Spleen (tissue), 7 donors: ENCODE measurements around the gene CEP72.

Source experiments
- CTCF ChIP-seq, 11 experiments: fragments of 200-600 bp in 7 of 11; fragments of 450-650 bp in 4 of 11; sonication (generic) in 4 of 11; IDR thresholded peaks in 8 of 11; conservative IDR thresholded peaks in 3 of 11; 1 replicate in 7 of 11; 2 replicates in 4 of 11; pipeline versions ENCODE4 v1.4.0 to v1.8.0; 2016 to 2021; ENCODE audit warnings: antibody characterized with exemption in 11 of 11, inconsistent platforms in 4 of 11, mild to moderate bottlenecking in 1 of 11
- POLR2A ChIP-seq, 3 donors: fragments of 450-650 bp; IDR thresholded peaks; one replicate each; pipeline ENCODE4 v1.5.1; 2017; ENCODE audit warnings: antibody characterized with exemption in 3 of 3, mild to moderate bottlenecking in 1 of 3
- POLR2AphosphoS5 ChIP-seq, 3 donors: sonication (generic); formaldehyde crosslinking; IDR thresholded peaks; one replicate each; pipeline ENCODE4 v1.5.1; 2017; ENCODE audit warnings: antibody characterized with exemption in 3 of 3
- donor health status: DM: no; HTN: no; CAD: no; lungs with moderate emphysema.
- donor health status: DM: no; HTN: no; CAD: no.
- donor health status: DM: no; HTN: no; CAD: no.

GRCh38 chr5:575636-576035 is 36.5 kb upstream of the CEP72 start:
- TF ChIP-seq CTCF (IDR thresholded peaks at IDR 0.05 in 8 of 11, conservative IDR thresholded peaks at IDR 0.05 in 3 of 11) = no peak
- no peak for TF ChIP-seq POLR2A (IDR thresholded peaks at IDR 0.05)
- no peak for TF ChIP-seq POLR2AphosphoS5 (IDR thresholded peaks at IDR 0.05)
